NCI-H1694 (cell line): ENCODE measurements around the gene LTBP4.

ENCODE experiments used
- DNase-seq: peaks from one replicate; lab custom pipeline; 2025; lab: John Stamatoyannopoulos, UW

The LTBP4 gene

GRCh38 chr19:40663695-40664692 lies 62.8 kb downstream of the LTBP4 start:
- no peak for DNase-seq

GRCh38 chr19:40666803-40667438 lies 65.8 kb downstream of the LTBP4 start:
- DNase-seq, result no peak

GRCh38 chr19:40667602-40668001 lies 66.4 kb downstream of the LTBP4 start:
- DNase-seq, result no peak

GRCh38 chr19:40668991-40669614 lies 67.9 kb downstream of the LTBP4 start:
- no peak for DNase-seq

GRCh38 chr19:40671404-40671803 lies 70.2 kb downstream of the LTBP4 start:
- no peak for DNase-seq

- DNase-seq, result no peak
Measured at GRCh38 chr19:40672038-40672437, 70.9 kb downstream of the LTBP4 start.

- DNase-seq, result no peak
Measured at GRCh38 chr19:40672573-40673299, 71.6 kb downstream of the LTBP4 start.

- DNase-seq, result no peak
Measured at GRCh38 chr19:40673397-40673796, 72.2 kb downstream of the LTBP4 start.

GRCh38 chr19:40674291-40674690 lies 73.1 kb downstream of the LTBP4 start:
- DNase-seq, result no peak

GRCh38 chr19:40677156-40677555 lies 76.0 kb downstream of the LTBP4 start:
- DNase-seq, result no peak
